ENCODE results near the gene AP2M1. TPM values are rescaled to one million over a fixed set of nuclear protein-coding genes. Genes with fewer than 3 reads are reported as not detected.
A peak's percentile ranks its signal among the peaks of the same experiment; 100 is the strongest.

AP2M1 gene
- total and polyA plus RNA-seq, 2 of the 13 experiments (the other 11 are each of a cell fraction or from before 2014, with no cell fraction given), result 126 to 146 TPM

DNA sequence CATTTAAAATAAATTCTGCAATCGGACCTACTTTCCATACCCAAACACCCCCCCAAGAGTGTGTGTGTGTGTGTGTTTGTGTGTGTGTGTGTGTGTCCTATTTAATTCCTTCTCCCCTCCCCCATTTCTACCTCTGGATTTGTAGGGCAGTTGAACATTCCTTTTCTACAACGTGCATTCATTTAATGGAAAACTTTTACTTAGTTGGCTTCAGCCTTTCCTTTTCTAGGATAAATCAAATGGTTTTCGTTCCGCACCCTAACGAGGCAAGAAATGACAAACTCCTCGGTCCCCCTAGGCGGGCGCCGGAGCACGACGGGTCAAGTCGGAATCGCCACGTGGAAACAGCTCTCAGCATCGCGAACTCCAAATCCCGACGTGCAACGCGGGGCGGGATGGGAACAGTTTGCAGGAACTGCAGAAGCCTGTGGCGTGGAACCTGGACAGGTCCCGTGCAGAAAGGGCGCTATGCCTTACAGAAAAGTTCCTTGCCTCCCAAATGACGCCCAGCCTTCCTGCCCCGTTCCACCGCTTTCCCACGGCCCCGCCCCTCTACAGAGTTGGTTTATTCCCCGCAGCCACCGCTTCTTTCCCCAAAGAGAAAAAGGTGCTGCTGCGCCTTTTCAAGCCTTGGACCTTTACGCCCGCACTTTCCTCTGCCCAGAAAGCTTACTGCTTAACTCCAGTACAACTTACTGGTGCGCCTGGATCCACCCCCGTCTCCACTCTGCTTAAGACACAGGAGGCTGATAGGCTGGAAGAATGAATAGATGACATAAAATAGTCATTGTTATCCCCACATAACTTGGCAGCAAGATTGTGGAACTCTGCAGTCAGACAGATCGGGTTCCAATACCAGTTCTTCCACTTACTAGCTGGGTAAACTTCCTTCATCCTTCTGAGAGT is 40.6 kb upstream of the AP2M1 start (continued):
- TF ChIP-seq, protein P1, sequence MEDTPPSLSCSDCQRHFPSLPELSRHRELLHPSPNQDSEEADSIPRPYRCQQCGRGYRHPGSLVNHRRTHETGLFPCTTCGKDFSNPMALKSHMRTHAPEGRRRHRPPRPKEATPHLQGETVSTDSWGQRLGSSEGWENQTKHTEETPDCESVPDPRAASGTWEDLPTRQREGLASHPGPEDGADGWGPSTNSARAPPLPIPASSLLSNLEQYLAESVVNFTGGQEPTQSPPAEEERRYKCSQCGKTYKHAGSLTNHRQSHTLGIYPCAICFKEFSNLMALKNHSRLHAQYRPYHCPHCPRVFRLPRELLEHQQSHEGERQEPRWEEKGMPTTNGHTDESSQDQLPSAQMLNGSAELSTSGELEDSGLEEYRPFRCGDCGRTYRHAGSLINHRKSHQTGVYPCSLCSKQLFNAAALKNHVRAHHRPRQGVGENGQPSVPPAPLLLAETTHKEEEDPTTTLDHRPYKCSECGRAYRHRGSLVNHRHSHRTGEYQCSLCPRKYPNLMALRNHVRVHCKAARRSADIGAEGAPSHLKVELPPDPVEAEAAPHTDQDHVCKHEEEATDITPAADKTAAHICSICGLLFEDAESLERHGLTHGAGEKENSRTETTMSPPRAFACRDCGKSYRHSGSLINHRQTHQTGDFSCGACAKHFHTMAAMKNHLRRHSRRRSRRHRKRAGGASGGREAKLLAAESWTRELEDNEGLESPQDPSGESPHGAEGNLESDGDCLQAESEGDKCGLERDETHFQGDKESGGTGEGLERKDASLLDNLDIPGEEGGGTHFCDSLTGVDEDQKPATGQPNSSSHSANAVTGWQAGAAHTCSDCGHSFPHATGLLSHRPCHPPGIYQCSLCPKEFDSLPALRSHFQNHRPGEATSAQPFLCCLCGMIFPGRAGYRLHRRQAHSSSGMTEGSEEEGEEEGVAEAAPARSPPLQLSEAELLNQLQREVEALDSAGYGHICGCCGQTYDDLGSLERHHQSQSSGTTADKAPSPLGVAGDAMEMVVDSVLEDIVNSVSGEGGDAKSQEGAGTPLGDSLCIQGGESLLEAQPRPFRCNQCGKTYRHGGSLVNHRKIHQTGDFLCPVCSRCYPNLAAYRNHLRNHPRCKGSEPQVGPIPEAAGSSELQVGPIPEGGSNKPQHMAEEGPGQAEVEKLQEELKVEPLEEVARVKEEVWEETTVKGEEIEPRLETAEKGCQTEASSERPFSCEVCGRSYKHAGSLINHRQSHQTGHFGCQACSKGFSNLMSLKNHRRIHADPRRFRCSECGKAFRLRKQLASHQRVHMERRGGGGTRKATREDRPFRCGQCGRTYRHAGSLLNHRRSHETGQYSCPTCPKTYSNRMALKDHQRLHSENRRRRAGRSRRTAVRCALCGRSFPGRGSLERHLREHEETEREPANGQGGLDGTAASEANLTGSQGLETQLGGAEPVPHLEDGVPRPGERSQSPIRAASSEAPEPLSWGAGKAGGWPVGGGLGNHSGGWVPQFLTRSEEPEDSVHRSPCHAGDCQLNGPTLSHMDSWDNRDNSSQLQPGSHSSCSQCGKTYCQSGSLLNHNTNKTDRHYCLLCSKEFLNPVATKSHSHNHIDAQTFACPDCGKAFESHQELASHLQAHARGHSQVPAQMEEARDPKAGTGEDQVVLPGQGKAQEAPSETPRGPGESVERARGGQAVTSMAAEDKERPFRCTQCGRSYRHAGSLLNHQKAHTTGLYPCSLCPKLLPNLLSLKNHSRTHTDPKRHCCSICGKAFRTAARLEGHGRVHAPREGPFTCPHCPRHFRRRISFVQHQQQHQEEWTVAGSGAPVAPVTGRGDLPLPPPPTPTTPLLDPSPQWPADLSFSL (CRISPR knock-in tag; IDR thresholded peaks at IDR 0.05), result no peak; the same call in none of the 2 replicates
- TF ChIP-seq ZIK1 (CRISPR knock-in tag; IDR thresholded peaks at IDR 0.05; ENCODE audit: borderline replicate concordance, low read depth) (peak; percentile 85), KMT2A (CRISPR knock-in tag; IDR thresholded peaks at IDR 0.05) (peak; percentile 58; the same call in 1 of the 2 replicates), ZNF709 (CRISPR knock-in tag; IDR thresholded peaks at IDR 0.05) (no peak; the same call in 1 of the 2 replicates), EP300 (IDR thresholded peaks at IDR 0.05; ENCODE audit: low read depth in 2 of 2, low read length in 2 of 2) (peak in 1 of 2 experiments; percentile 14; a peak in 1 of 4 replicates), EP300 (CRISPR knock-in tag; IDR thresholded peaks at IDR 0.05; ENCODE audit: borderline replicate concordance) (no peak; the same call in 1 of the 2 replicates), FOXA1 (IDR thresholded peaks at IDR 0.05) (no peak), FOXA1 (CRISPR knock-in tag; IDR thresholded peaks at IDR 0.05) (no peak), ZNF251 (CRISPR knock-in tag; IDR thresholded peaks at IDR 0.05) (no peak), PPARG (CRISPR knock-in tag; conservative IDR thresholded peaks at IDR 0.05) (0 out of 2 replicates have a peak, but pooled peaks have one; percentile 32), HNRNPLL (IDR thresholded peaks at IDR 0.05; ENCODE audit: low read depth, low read length, poor library complexity, severe bottlenecking) (peak; percentile 56), RFXAP (CRISPR knock-in tag; IDR thresholded peaks at IDR 0.05; ENCODE audit: borderline replicate concordance) (peak; percentile 47; the same call in 1 of the 2 replicates), ZNF703 (CRISPR knock-in tag; IDR thresholded peaks at IDR 0.05; ENCODE audit: borderline replicate concordance) (no peak)
- TF ChIP-seq, protein P2, sequence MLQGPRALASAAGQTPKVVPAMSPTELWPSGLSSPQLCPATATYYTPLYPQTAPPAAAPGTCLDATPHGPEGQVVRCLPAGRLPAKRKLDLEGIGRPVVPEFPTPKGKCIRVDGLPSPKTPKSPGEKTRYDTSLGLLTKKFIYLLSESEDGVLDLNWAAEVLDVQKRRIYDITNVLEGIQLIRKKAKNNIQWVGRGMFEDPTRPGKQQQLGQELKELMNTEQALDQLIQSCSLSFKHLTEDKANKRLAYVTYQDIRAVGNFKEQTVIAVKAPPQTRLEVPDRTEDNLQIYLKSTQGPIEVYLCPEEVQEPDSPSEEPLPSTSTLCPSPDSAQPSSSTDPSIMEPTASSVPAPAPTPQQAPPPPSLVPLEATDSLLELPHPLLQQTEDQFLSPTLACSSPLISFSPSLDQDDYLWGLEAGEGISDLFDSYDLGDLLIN (CRISPR knock-in tag; IDR thresholded peaks at IDR 0.05; ENCODE audit: borderline replicate concordance), result peak; percentile 56; the same call in 1 of the 2 replicates
- TF ChIP-seq, protein P3, sequence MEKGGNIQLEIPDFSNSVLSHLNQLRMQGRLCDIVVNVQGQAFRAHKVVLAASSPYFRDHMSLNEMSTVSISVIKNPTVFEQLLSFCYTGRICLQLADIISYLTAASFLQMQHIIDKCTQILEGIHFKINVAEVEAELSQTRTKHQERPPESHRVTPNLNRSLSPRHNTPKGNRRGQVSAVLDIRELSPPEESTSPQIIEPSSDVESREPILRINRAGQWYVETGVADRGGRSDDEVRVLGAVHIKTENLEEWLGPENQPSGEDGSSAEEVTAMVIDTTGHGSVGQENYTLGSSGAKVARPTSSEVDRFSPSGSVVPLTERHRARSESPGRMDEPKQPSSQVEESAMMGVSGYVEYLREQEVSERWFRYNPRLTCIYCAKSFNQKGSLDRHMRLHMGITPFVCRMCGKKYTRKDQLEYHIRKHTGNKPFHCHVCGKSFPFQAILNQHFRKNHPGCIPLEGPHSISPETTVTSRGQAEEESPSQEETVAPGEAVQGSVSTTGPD (CRISPR knock-in tag; IDR thresholded peaks at IDR 0.05), result no peak
- TF ChIP-seq, protein P4, sequence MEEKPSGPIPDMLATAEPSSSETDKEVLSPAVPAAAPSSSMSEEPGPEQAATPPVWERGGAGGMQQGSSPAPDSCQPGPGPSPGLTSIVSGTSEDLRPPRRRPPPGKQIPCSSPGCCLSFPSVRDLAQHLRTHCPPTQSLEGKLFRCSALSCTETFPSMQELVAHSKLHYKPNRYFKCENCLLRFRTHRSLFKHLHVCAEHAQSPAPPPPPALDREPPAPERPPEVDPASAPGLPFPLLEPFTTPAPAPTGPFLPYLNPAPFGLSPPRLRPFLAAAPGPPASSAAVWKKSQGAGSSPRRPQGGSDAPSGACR (CRISPR knock-in tag; IDR thresholded peaks at IDR 0.05), result no peak; the same call in 1 of the 2 replicates
- TF ChIP-seq, protein P5, sequence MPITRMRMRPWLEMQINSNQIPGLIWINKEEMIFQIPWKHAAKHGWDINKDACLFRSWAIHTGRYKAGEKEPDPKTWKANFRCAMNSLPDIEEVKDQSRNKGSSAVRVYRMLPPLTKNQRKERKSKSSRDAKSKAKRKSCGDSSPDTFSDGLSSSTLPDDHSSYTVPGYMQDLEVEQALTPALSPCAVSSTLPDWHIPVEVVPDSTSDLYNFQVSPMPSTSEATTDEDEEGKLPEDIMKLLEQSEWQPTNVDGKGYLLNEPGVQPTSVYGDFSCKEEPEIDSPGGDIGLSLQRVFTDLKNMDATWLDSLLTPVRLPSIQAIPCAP (CRISPR knock-in tag; IDR thresholded peaks at IDR 0.05; ENCODE audit: low read depth), result 0 out of 2 replicates have a peak, but pooled peaks have one; percentile 32
